ENCODE data around the gene CA14.

DNA sequence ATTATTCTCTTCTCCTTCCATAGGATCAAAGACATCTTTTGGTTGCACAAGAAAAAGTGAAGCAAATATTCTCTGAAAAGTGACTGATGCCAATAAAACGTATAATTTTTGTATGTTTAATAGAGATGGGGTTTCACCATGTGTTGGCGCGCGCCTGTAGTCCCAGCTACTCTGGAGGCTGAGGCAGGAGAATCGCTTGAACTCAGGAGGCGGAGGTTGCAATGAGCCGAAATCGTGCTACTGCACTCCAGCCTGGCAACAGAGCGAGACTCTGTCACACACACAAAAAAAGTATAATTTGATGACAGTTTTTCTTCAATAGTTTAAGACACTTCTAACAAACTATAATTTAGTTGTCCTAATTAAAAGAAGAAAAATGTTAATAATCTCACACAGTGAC, 45.5 kb upstream of the CA14 start:
- TF ChIP-seq CTCF (IDR thresholded peaks at IDR 0.05), result no peak
- no peak for TF ChIP-seq POLR2A (IDR thresholded peaks at IDR 0.05)

Data from body of pancreas (tissue), 4 donors.